Activated naive CD8-positive, alpha-beta T cell treated with anti-CD3 and anti-CD28 coated beads for 36 hours (primary cell): Measurements from ENCODE around the gene PCDH7. TPM values are rescaled to one million over a fixed set of nuclear protein-coding genes. Genes with fewer than 3 reads are reported as not detected.

Experiments used
- DNase-seq: peaks from one replicate; pipeline ENCODE4 v3.0.0; 2021
- H3K27ac Mint-ChIP-seq: one replicate; pipeline ENCODE4 v1.8.0; 2022; ENCODE audit warnings: mild to moderate bottlenecking, moderate library complexity, mixed read lengths
- H3K27me3 Mint-ChIP-seq: one replicate; pipeline ENCODE4 v1.8.0; 2022; ENCODE audit warnings: mild to moderate bottlenecking, mixed read lengths
- H3K36me3 Mint-ChIP-seq: one replicate; pipeline ENCODE4 v1.8.0; 2021; ENCODE audit warnings: mild to moderate bottlenecking, mixed read lengths
- H3K4me1 Mint-ChIP-seq: one replicate; pipeline ENCODE4 v1.8.0; 2021; ENCODE audit warnings: mixed read lengths
- H3K4me3 Mint-ChIP-seq: one replicate; pipeline ENCODE4 v1.8.0; 2022; ENCODE audit warnings: mild to moderate bottlenecking, moderate library complexity, mixed read lengths
- H3K9me3 Mint-ChIP-seq: one replicate; pipeline ENCODE4 v1.8.0; 2022; ENCODE audit warnings: mixed read lengths
- total RNA-seq, 2 experiments: library from RNA; stranded (reverse); gene quantifications; one replicate each; pipeline ENCODE4 v1.2.3, GENCODE V29; 2021

PCDH7 gene
- total RNA-seq, 2 experiments from 2014 or later = not detected

GRCh38 chr4:30757357-30757756 lies 37.2 kb downstream of the PCDH7 start:
- Mint-ChIP-seq H3K27ac (no peak overlapping the region), H3K36me3 (no peaks in the 10 kb centered on the region), H3K4me1 (no peaks in the 10 kb centered on the region), H3K4me3 (no peak overlapping the region), H3K27me3 (no peaks in the 10 kb centered on the region), H3K9me3 (no peaks in the 10 kb centered on the region)
- no peak for DNase-seq

DNA sequence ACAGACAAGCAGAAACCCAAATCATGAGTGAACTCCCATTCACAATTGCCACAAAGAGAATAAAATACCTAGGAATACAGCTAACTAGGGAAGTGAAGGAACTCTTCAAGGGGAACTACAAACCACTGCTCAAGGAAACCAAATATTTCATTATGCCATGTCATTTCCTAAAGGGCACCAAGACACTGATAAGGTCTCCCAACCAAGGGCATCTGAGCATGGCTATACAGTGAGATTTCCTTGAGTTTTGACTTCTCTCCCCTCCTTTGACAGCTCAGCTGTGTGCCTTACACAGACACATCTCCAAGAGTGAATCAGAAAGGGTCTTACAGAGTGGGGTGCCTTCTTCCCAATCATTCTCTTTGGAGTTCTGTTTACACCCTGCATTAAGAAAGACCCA lies 40.4 kb downstream of the PCDH7 start:
- Mint-ChIP-seq H3K27ac (no peak overlapping the region), H3K9me3 (no peaks in the 10 kb centered on the region), H3K36me3 (no peaks in the 10 kb centered on the region), H3K4me3 (no peak overlapping the region), H3K27me3 (no peaks in the 10 kb centered on the region), H3K4me1 (no peaks in the 10 kb centered on the region)
- DNase-seq = no peak

DNA sequence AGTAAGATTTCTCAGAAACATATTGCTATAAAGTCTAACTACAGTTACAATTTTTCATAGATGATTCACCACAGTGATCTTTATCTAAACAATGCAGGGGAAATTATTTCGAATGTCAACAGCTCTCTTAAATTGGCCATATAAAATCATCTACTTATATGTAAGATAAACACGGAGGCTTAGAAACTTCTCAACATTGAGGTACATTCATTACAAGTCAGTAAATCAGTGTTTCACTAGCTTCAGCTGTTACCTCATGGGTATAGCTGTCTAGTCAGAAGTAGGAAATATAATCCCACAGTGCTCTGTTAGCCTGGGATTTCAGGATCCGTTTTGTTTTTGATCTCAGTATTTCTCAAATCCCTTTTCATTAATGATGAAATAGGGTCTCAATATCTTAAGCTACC lies 43.2 kb downstream of the PCDH7 start:
- Mint-ChIP-seq H3K4me1 (no peaks in the 10 kb centered on the region), H3K27me3 (no peaks in the 10 kb centered on the region), H3K4me3 (no peak overlapping the region), H3K27ac (no peak overlapping the region), H3K36me3 (no peaks in the 10 kb centered on the region), H3K9me3 (no peaks in the 10 kb centered on the region)
- no peak for DNase-seq

- H3K4me1 Mint-ChIP-seq = no peaks in the 10 kb centered on the region
- no peaks in the 10 kb centered on the region for H3K9me3 Mint-ChIP-seq
Measured at GRCh38 chr4:30765022-30765421, 44.9 kb downstream of the PCDH7 start.

DNA sequence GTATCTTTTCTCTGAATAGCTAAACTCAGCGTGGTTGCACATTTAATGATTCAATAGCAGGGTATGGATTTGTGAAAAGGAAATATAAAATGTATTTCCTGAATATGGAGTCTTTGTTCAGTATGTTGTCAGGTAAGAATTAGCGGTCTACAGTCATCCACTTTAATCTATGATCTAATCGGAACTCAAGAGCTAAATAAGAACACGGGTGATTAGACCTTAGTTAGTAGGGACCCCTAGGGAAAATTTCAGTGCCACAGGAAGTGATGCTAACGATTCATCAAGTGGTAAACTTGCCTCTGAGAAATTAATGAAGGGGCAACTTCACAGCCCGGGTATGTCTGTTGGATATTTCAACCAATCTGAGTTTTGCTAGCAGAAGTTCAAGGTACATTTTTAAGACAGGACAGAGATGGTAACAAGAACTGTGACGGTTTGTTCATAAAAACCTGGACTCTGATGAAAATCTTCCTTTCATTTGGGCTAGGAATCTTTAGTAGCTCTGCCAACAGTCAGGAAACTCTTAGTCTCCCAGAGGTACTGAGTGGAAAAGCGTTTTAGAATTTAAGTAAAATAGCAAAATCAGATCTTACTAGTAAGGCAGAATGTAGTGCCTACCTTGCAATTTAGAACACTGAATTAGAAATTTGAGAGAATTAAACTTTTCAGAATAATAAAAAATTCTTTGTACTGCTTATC lies 47.1 kb downstream of the PCDH7 start:
- DNase-seq = no peak
- H3K27ac Mint-ChIP-seq = no peak overlapping the region
- no peaks in the 10 kb centered on the region for H3K36me3 Mint-ChIP-seq
- no peaks in the 10 kb centered on the region for H3K9me3 Mint-ChIP-seq
- no peak overlapping the region for H3K4me3 Mint-ChIP-seq
- no peaks in the 10 kb centered on the region for H3K4me1 Mint-ChIP-seq
- H3K27me3 Mint-ChIP-seq = no peaks in the 10 kb centered on the region

More at GRCh38 chr4:30765022-30765421, 44.9 kb downstream of the PCDH7 start:
- Mint-ChIP-seq H3K4me3 (no peak overlapping the region), H3K36me3 (no peaks in the 10 kb centered on the region), H3K27ac (no peak overlapping the region), H3K27me3 (no peaks in the 10 kb centered on the region)
- DNase-seq = no peak

GRCh38 chr4:30768277-30768676 lies 48.1 kb downstream of the PCDH7 start:
- Mint-ChIP-seq H3K27me3 (no peaks in the 10 kb centered on the region), H3K4me3 (no peak overlapping the region)

DNA sequence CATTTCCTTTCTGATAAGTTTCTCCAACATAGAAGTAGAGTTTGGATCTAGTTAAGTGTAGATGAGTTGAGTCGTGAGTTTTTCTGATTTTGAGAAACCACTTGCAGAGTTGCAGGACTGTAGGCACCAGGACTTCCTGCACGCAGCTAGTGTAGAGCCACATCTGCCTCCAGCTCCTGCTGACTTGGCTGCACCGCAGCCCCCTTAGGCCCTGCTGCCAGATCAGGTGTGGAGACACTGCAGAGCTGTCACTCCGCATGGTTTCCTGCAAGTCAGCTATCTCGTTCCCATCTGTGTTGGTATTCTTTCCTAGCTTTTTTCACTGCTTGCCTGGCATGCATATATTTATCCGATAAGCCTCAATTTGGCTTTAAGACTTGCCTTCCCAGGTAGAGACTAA lies 48.9 kb downstream of the PCDH7 start:
- DNase-seq = no peak
- no peaks in the 10 kb centered on the region for H3K36me3 Mint-ChIP-seq
- H3K4me3 Mint-ChIP-seq = no peak overlapping the region
- no peaks in the 10 kb centered on the region for H3K9me3 Mint-ChIP-seq
- H3K27ac Mint-ChIP-seq = no peak overlapping the region
- H3K4me1 Mint-ChIP-seq = no peaks in the 10 kb centered on the region
- H3K27me3 Mint-ChIP-seq = no peaks in the 10 kb centered on the region

More at GRCh38 chr4:30768277-30768676, 48.1 kb downstream of the PCDH7 start:
- H3K27ac Mint-ChIP-seq = no peak overlapping the region
- DNase-seq = no peak
- no peaks in the 10 kb centered on the region for H3K4me1 Mint-ChIP-seq
- no peaks in the 10 kb centered on the region for H3K36me3 Mint-ChIP-seq
- no peaks in the 10 kb centered on the region for H3K9me3 Mint-ChIP-seq

GRCh38 chr4:30770049-30770549 lies 49.9 kb downstream of the PCDH7 start:
- no peaks in the 10 kb centered on the region for H3K36me3 Mint-ChIP-seq
- H3K4me1 Mint-ChIP-seq = no peaks in the 10 kb centered on the region
- no peaks in the 10 kb centered on the region for H3K27me3 Mint-ChIP-seq
- H3K9me3 Mint-ChIP-seq = peaks cover 1% of the 10 kb centered on the region
- DNase-seq = no peak
- H3K27ac Mint-ChIP-seq = no peak overlapping the region
- no peak overlapping the region for H3K4me3 Mint-ChIP-seq

DNA sequence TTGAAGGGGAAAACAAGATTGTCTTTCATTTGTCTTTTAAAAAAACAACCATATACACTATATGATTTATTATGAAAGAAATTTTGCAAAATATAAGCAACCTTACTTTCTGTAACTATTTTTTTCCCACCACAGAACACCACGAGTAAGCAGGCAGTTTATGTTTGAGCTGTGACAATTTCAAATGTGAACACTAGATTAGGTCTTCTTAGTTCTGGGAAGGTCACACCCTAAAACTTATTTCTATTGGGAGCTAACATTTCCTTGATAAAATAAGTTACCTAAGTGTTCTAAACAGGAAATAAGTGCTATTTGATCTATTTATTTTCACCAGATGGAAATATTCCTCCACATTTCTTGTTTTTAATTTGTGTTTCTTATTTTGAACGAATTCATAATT lies 50.6 kb downstream of the PCDH7 start:
- Mint-ChIP-seq H3K9me3 (peaks cover 1% of the 10 kb centered on the region), H3K27me3 (no peaks in the 10 kb centered on the region), H3K4me1 (no peaks in the 10 kb centered on the region), H3K36me3 (no peaks in the 10 kb centered on the region), H3K27ac (no peak overlapping the region), H3K4me3 (no peak overlapping the region)
- DNase-seq = no peak

DNA sequence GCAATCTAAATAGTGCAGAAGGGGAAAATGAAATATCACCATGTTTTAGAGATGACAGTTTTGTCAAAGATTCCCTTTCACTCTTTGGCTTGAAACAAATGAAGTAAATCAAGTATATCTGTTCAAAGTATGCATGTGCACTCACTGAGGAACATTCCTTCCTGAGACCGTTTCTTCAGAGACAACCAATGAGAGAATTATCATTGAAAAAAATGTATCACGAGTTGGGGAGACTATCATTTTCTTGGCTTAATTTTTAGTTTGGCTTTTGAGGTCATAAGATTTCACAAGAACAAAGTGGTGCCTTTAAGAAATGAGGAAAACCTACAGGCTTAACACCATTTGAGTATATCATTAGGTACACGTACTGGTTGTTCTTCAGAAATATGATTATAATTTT lies 56.3 kb downstream of the PCDH7 start:
- no peak for DNase-seq
- Mint-ChIP-seq H3K27ac (no peak overlapping the region), H3K4me3 (no peak overlapping the region), H3K27me3 (no peaks in the 10 kb centered on the region), H3K36me3 (no peaks in the 10 kb centered on the region), H3K4me1 (no peaks in the 10 kb centered on the region), H3K9me3 (peaks cover 1% of the 10 kb centered on the region)

DNA sequence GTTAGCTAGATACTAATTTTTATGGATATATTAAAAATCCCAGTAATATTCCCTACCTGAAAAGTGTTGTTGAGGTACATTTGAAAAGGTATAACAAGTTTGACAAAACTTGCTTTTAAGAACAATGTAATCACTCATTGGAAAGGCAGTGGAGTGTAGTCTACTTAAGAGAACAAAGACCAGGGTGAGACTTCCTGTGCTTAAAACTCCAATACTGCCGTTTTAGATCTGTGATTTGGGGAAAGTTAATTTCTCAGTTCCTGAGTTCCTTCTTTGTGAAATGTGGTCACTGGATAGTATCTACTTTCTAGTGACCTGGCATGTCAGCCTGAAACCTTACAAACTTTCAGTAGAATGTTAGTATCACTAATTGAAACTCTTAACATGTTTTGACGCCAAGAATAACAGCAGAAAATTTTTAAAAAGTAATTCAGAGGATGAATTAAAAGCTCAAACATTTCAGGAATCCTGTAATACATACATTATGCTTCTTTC lies 56.8 kb downstream of the PCDH7 start:
- Mint-ChIP-seq H3K4me1 (no peaks in the 10 kb centered on the region), H3K27ac (no peak overlapping the region), H3K27me3 (no peaks in the 10 kb centered on the region), H3K9me3 (peaks cover 1% of the 10 kb centered on the region), H3K4me3 (no peak overlapping the region), H3K36me3 (no peaks in the 10 kb centered on the region)
- DNase-seq = no peak
